GM23248 (cell line): ENCODE data around the gene ADAMTS17. TPM values are rescaled to one million over a fixed set of nuclear protein-coding genes. Genes with fewer than 3 reads are reported as not detected.

ENCODE experiments used
- DNase-seq: peaks from one replicate; pipeline ENCODE4 v3.0.0-alpha.2; 2015
- H2AFZ ChIP-seq: fragments of 200-600 bp; sonication (generic); 2 replicates; pipeline ENCODE4 v1.6.1; 2016; ENCODE audit warnings: antibody characterized with exemption
- H3F3A ChIP-seq: fragments of 200-600 bp; sonication (generic); 2 replicates; pipeline ENCODE4 v1.6.1; 2016; ENCODE audit warnings: mild to moderate bottlenecking, antibody characterized with exemption, mixed run types; ENCODE audit not compliant: insufficient read depth
- H3K27ac ChIP-seq: fragments of 200-600 bp; sonication (generic); 2 replicates; pipeline ENCODE4 v1.5.1; 2016; ENCODE audit warnings: mild to moderate bottlenecking
- H3K27me3 ChIP-seq: fragments of 200-600 bp; sonication (generic); replicated peaks from 2 replicates; pipeline ENCODE4 v1.6.1; 2016; ENCODE audit warnings: mild to moderate bottlenecking; ENCODE audit not compliant: insufficient read depth
- H3K36me3 ChIP-seq: fragments of 200-600 bp; sonication (generic); 2 replicates; pipeline ENCODE4 v1.6.1; 2016; ENCODE audit warnings: low read depth, mild to moderate bottlenecking
- H3K4me1 ChIP-seq: fragments of 200-600 bp; sonication (generic); 2 replicates; pipeline ENCODE4 v1.6.1; 2016; ENCODE audit warnings: mild to moderate bottlenecking; ENCODE audit not compliant: insufficient read depth
- H3K4me2 ChIP-seq: fragments of 200-600 bp; sonication (generic); one replicate; pipeline ENCODE4 v1.6.1; 2016; ENCODE audit warnings: mild to moderate bottlenecking; ENCODE audit not compliant: unreplicated experiment
- H3K4me3 ChIP-seq: fragments of 200-600 bp; sonication (generic); 2 replicates; pipeline ENCODE4 v1.5.1; 2016; ENCODE audit warnings: mild to moderate bottlenecking
- H3K79me2 ChIP-seq: fragments of 200-600 bp; sonication (generic); 2 replicates; pipeline ENCODE4 v1.6.1; 2016; ENCODE audit warnings: mild to moderate bottlenecking; ENCODE audit not compliant: insufficient read depth
- H3K9ac ChIP-seq: fragments of 200-600 bp; sonication (generic); 2 replicates; pipeline ENCODE4 v1.6.1; 2016; ENCODE audit warnings: mild to moderate bottlenecking
- H3K9me2 ChIP-seq: fragments of 200-600 bp; sonication (generic); 2 replicates; pipeline ENCODE4 v1.6.1; 2016; ENCODE audit warnings: mixed run types, mild to moderate bottlenecking, moderate library complexity; ENCODE audit not compliant: insufficient read depth
- H3K9me3 ChIP-seq: fragments of 200-600 bp; sonication (generic); one replicate; pipeline ENCODE4 v1.6.1; 2017; ENCODE audit warnings: low read depth
- H4K20me1 ChIP-seq: fragments of 200-600 bp; sonication (generic); 2 replicates; pipeline ENCODE4 v1.6.0; 2016; ENCODE audit not compliant: insufficient read depth
- EZH2 ChIP-seq: fragments of 200-600 bp; sonication (generic); IDR thresholded peaks from 2 replicates; pipeline ENCODE4 v1.6.1; 2018; ENCODE audit warnings: antibody characterized with exemption, mild to moderate bottlenecking; ENCODE audit not compliant: insufficient read depth, poor library complexity, severe bottlenecking
- EZH2phosphoT487 ChIP-seq: fragments of 200-600 bp; sonication (generic); IDR thresholded peaks from 2 replicates; pipeline ENCODE4 v1.6.1; 2018; ENCODE audit warnings: antibody characterized with exemption, moderate library complexity, mild to moderate bottlenecking, low read depth; ENCODE audit not compliant: insufficient read depth
- WGBS, 2 experiments: methylation state at CpG; one replicate each; pipeline ENCODE4 v1.1.6; 2015 to 2017; ENCODE audit warnings: low lambda C conversion rate in 2 of 2, low coverage in 1 of 2; ENCODE audit errors: missing lambda C conversion rate in 2 of 2; 5-methylcytosine and 5-hydroxymethylcytosine counted together
- in situ Hi-C: fragments of 300-500 bp; cut with MboI; formaldehyde crosslinking; loops from 2 replicates; pipeline ENCODE4 v1.15.0; 2020
- polyA plus RNA-seq: library from polyadenylated mRNA; unstranded; fragments of >200 nt; fragmentation: Nextera tagmentation; extraction: Ambion mirVana; gene quantifications from 2 replicates; pipeline ENCODE4 v1.2.1, GENCODE V29; 2016
- total RNA-seq: library from RNA; depleted of rRNA; stranded (reverse); fragments of >200 nt; shearing (Covaris generic); gene quantifications from 2 replicates; pipeline ENCODE4 v1.2.3, GENCODE V29; 2014

ADAMTS17 gene
- total and polyA plus RNA-seq, 2 experiments from 2014 or later: not detected

DNA sequence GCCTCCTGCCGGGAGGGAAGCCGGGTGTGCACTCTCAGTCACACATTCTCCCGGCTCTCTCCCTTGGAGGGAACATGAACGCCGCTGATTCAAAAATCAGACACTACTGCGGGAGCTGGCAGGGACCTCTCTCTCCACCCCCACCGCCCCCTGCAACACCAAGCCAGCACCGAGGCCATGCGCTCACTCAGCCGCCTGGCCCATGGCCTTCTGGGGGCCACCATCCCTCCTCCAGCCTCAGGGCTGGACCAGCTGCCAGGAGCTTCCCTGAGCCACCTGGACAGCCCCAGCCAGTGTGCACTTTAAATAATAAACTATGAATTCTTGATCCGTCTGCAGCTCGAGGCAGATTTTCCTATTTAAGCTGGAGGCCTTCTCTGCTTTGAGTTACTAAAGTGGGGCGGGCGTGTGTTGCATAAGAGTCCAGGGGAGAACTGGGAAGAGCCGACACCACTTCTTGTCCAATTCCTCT, 30.6 kb downstream of the ADAMTS17 start:
- Histone ChIP-seq H3K9me3 (no peaks in the 10 kb centered on the region), H3K9me2 (no peaks in the 10 kb centered on the region), H3K27ac (no peak overlapping the region), H3K4me2 (no peak overlapping the region), H3K9ac (no peak overlapping the region), H2AFZ (no peak overlapping the region), H3K79me2 (no peaks in the 10 kb centered on the region), H4K20me1 (no peaks in the 10 kb centered on the region), H3K4me3 (no peak overlapping the region), H3K36me3 (no peaks in the 10 kb centered on the region), H3K27me3 (no peaks in the 10 kb centered on the region), H3F3A (no peaks in the 10 kb centered on the region), H3K4me1 (no peaks in the 10 kb centered on the region)
- in situ Hi-C loops: no loop called here
- 3 to 4% methylated on average over 15 of the region's 15 CpGs for WGBS, 2 experiments
- no peak for TF ChIP-seq EZH2
- TF ChIP-seq EZH2phosphoT487: no peak
- no peak for DNase-seq

DNA sequence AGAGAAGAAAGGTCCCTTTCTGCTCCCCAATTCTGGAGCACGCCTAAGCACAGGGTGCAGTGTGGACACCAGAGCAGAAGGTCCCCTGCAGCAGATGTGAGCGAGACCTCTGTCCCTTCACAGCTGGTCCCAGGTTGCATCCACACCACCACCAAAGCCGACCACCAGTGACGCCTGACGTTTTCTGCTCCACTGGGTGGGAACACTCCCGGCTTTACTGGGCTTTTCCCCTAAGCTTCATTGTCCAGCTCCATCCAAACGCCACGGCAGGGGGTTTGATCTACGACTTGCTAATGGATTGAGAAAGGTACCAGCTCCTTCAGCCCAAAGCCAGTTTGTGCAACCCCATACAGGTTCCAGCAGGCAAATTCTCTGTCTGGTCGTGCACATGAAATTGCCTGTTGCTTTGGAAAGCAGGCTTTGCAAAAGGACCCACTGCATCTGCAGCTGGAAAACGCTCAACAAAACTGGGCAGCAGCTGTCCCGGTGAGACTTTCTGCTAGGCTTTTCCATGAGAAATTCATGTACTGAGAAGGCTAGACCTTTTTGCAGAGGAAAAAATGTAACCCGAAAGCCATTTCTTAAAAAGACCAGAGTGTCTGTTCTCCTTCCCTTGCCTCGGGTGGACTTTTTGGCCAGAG, 31.1 kb downstream of the ADAMTS17 start:
- TF ChIP-seq EZH2 (no peak), EZH2phosphoT487 (no peak)
- 17 to 25% methylated on average over 14 of the region's 14 CpGs for WGBS, 2 experiments
- H3K4me2 ChIP-seq: no peak overlapping the region
- H3K9me2 ChIP-seq: no peaks in the 10 kb centered on the region
- no peaks in the 10 kb centered on the region for H3K27me3 ChIP-seq
- H3K9me3 ChIP-seq: no peaks in the 10 kb centered on the region
- no peak for DNase-seq
- in situ Hi-C loops: no loop called here
- no peaks in the 10 kb centered on the region for H3K36me3 ChIP-seq
- H3K4me1 ChIP-seq: no peaks in the 10 kb centered on the region
- no peaks in the 10 kb centered on the region for H3K79me2 ChIP-seq
- H4K20me1 ChIP-seq: no peaks in the 10 kb centered on the region
- no peak overlapping the region for H3K4me3 ChIP-seq
- no peak overlapping the region for H3K27ac ChIP-seq
- H3K9ac ChIP-seq: no peak overlapping the region
- no peaks in the 10 kb centered on the region for H3F3A ChIP-seq
- no peak overlapping the region for H2AFZ ChIP-seq

DNA sequence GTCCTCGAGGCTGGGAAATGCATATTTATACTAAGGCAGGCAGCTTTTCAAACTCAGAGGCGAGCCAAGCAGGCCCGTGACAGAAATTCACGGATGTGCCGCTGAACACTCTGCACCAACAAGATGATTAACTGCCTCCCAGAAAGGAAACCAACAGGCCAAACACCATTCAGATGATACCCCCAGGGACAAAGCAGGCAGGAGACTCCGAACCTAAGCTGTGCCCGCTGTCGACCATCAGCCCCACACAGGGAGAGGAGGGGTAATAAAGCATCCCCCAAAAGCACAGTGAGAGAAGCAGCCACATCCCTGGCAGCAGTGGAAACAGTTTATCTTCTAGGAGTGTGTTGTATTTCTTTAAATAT, 31.8 kb downstream of the ADAMTS17 start:
- in situ Hi-C loops: no loop called here
- H4K20me1 ChIP-seq: no peaks in the 10 kb centered on the region
- no peaks in the 10 kb centered on the region for H3F3A ChIP-seq
- no peaks in the 10 kb centered on the region for H3K4me1 ChIP-seq
- H3K9me2 ChIP-seq: no peaks in the 10 kb centered on the region
- H3K27ac ChIP-seq: no peak overlapping the region
- H3K36me3 ChIP-seq: no peaks in the 10 kb centered on the region
- H3K9me3 ChIP-seq: no peaks in the 10 kb centered on the region
- DNase-seq: no peak
- no peaks in the 10 kb centered on the region for H3K79me2 ChIP-seq
- no peaks in the 10 kb centered on the region for H3K27me3 ChIP-seq
- 49 to 52% methylated on average over 8 of the region's 8 CpGs for WGBS, 2 experiments
- no peak overlapping the region for H3K4me2 ChIP-seq
- no peak overlapping the region for H2AFZ ChIP-seq
- TF ChIP-seq EZH2 (no peak), EZH2phosphoT487 (no peak)
- H3K9ac ChIP-seq: no peak overlapping the region
- H3K4me3 ChIP-seq: no peak overlapping the region

DNA sequence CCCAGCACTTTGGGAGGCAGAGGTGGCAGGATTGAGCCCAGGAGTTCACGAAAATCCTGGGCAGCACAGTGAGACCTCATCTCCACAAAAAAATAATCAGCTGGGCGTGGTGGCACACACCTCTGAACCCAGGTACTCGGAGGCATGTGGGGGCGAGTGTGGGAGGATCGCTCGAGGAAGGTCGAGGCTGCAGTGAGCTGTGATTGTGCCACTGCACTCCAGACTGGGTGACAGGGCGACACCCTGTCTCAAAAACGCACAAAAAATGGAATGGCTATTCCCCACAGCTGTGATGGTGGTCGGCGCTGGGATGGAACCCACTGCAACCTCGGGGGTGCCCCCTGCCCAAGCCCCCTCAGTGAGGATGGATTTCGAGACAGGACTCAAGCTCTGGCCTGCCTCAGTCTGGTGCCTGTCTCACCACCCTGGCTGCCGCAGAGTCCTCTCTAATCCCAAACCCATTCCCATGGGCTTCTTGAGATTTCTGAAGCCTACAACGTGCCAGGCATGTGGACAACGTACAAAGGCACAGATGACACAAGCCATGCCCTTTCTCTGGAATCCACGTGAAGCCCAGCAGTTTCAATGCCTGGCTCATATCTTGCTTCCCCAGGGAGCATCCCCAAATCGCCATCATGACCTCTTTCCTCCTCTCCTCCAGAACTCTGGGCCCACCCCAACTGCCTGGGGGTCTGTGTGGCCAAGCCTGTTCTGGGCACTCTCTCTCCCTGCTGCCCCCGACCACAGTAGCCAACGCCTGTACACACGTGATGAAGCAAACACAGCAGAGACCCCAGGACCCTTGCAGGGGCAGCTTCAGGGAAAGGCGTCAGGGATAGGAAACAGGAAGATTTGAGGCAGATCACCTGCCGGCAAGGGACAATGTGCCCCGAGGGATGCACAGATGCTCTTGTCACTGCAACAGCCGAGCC, 32.4 kb downstream of the ADAMTS17 start:
- Histone ChIP-seq H3K9me3 (no peaks in the 10 kb centered on the region), H3K4me1 (no peaks in the 10 kb centered on the region), H4K20me1 (no peaks in the 10 kb centered on the region), H3F3A (no peaks in the 10 kb centered on the region), H3K9me2 (no peaks in the 10 kb centered on the region), H2AFZ (no peak overlapping the region), H3K79me2 (no peaks in the 10 kb centered on the region), H3K9ac (no peak overlapping the region), H3K4me3 (no peak overlapping the region), H3K4me2 (no peak overlapping the region), H3K27ac (no peak overlapping the region), H3K36me3 (no peaks in the 10 kb centered on the region), H3K27me3 (no peaks in the 10 kb centered on the region)
- no peak for TF ChIP-seq EZH2phosphoT487
- no peak for TF ChIP-seq EZH2
- DNase-seq: no peak
- in situ Hi-C loops: no loop called here
- WGBS, 2 experiments: 37 to 40% methylated on average over 23 to 25 of the region's 25 CpGs
